Stimulated activated CD4-positive, alpha-beta T cell treated with anti-CD3 and anti-CD28 coated beads, Interleukin-4, amount 100 ng/mL, for 48 hours (primary cell): ENCODE data around the gene GAREM1.
"Not testable (repeated sequence)": the region's sequence is repeated elsewhere in the genome, so short reads cannot be mapped to it uniquely, and the experiment has no call there.

Source experiments
- DNase-seq, 2 donors: peaks; one replicate each; pipeline ENCODE4 v3.0.0-alpha.2; 2020; ENCODE audit warnings: low read depth in 2 of 2

GAREM1 gene

GRCh38 chr18:32258148-32258547 lies 212.5 kb downstream of the GAREM1 start:
- DNase-seq: no peak

- DNase-seq: no peak
Observed at GRCh38 chr18:32257084-32257785, 213.4 kb downstream of the GAREM1 start.

- DNase-seq: no peak
Observed at GRCh38 chr18:32255570-32255969, 215.1 kb downstream of the GAREM1 start.

GRCh38 chr18:32252141-32252860 lies 218.4 kb downstream of the GAREM1 start:
- no peak for DNase-seq

GRCh38 chr18:32251466-32251865 lies 219.2 kb downstream of the GAREM1 start:
- no peak for DNase-seq

GRCh38 chr18:32249147-32249929 lies 221.3 kb downstream of the GAREM1 start:
- no peak for DNase-seq

- no peak for DNase-seq
Observed at GRCh38 chr18:32244881-32245280, 225.8 kb downstream of the GAREM1 start.

- DNase-seq: no peak
Observed at GRCh38 chr18:32243358-32243757, 227.3 kb downstream of the GAREM1 start.

- DNase-seq: no peak
Observed at GRCh38 chr18:32242395-32242794, 228.3 kb downstream of the GAREM1 start.

- no peak for DNase-seq
Observed at GRCh38 chr18:32238635-32239268, 231.9 kb downstream of the GAREM1 start.

GRCh38 chr18:32237049-32237448 lies 233.6 kb downstream of the GAREM1 start:
- DNase-seq: no peak

- DNase-seq: not testable (repeated sequence)
Observed at GRCh38 chr18:32233348-32233747, 237.3 kb downstream of the GAREM1 start.

- no peak for DNase-seq
Observed at GRCh38 chr18:32219431-32220018, 251.2 kb downstream of the GAREM1 start.

GRCh38 chr18:32216390-32216789 lies 254.3 kb downstream of the GAREM1 start:
- DNase-seq: no peak

- no peak for DNase-seq
Observed at GRCh38 chr18:32213693-32214092, 257.0 kb downstream of the GAREM1 start.
